ENCODE data around the gene LSM8.
A peak's percentile ranks its signal among the peaks of the same experiment; 100 is the strongest.
"Not testable (repeated sequence)": the region's sequence is repeated elsewhere in the genome, so short reads cannot be mapped to it uniquely, and the experiment has no call there.

LSM8 gene

GRCh38 chr7:118214051-118214832, 30.3 kb downstream of the LSM8 start:
- DNase-seq (ENCODE audit: low read depth): peak; percentile 39

GRCh38 chr7:118214833-118215182, 30.8 kb downstream of the LSM8 start:
- DNase-seq (ENCODE audit: low read depth): no peak

GRCh38 chr7:118217210-118217619, 33.3 kb downstream of the LSM8 start:
- no peak for DNase-seq (ENCODE audit: low read depth)

GRCh38 chr7:118218413-118219156, 34.6 kb downstream of the LSM8 start:
- no peak for DNase-seq (ENCODE audit: low read depth)

- no peak for DNase-seq (ENCODE audit: low read depth)
Observed at GRCh38 chr7:118219157-118219512, 35.2 kb downstream of the LSM8 start.

GRCh38 chr7:118220583-118220982, 36.6 kb downstream of the LSM8 start:
- DNase-seq (ENCODE audit: low read depth): no peak

- no peak for DNase-seq (ENCODE audit: low read depth)
Observed at GRCh38 chr7:118222591-118222990, 38.6 kb downstream of the LSM8 start.

GRCh38 chr7:118224521-118224920, 40.6 kb downstream of the LSM8 start, which contains the start of gene ANKRD7:
ANKRD7 (plus strand) TSS chr7:118224704; CDS start chr7:118224831, 127 bp downstream.
- DNase-seq (ENCODE audit: low read depth): no peak

- no peak for DNase-seq (ENCODE audit: low read depth)
Observed at GRCh38 chr7:118232837-118233236, 48.9 kb downstream of the LSM8 start.

- DNase-seq (ENCODE audit: low read depth): no peak
Observed at GRCh38 chr7:118233799-118234198, 49.8 kb downstream of the LSM8 start.

- DNase-seq (ENCODE audit: low read depth): no peak
Observed at GRCh38 chr7:118239014-118239413, 55.0 kb downstream of the LSM8 start.

- DNase-seq (ENCODE audit: low read depth): not testable (repeated sequence)
Observed at GRCh38 chr7:118240320-118240719, 56.4 kb downstream of the LSM8 start.
